Gastrocnemius medialis (tissue), 4 donors: ENCODE results near the gene PARD3B.

Experiments used
- CTCF ChIP-seq, 5 experiments: fragments of 450-650 bp in 3 of 5; fragments of 200-600 bp in 2 of 5; sonication (generic) in 2 of 5; IDR thresholded peaks in 4 of 5; conservative IDR thresholded peaks in 1 of 5; 1 replicate in 4 of 5; 2 replicates in 1 of 5; pipeline ENCODE4 v1.5.1; 2016 to 2019; ENCODE audit warnings: antibody characterized with exemption in 5 of 5, mild to moderate bottlenecking in 3 of 5, moderate library complexity in 3 of 5
- POLR2A ChIP-seq, 2 donors: fragments of 450-650 bp; IDR thresholded peaks; one replicate each; pipeline ENCODE4 v1.6.1; 2017; ENCODE audit warnings: antibody characterized with exemption in 2 of 2, mild to moderate bottlenecking in 2 of 2, moderate library complexity in 2 of 2

- TF ChIP-seq CTCF (IDR thresholded peaks at IDR 0.05 in 4 of 5, conservative IDR thresholded peaks at IDR 0.05 in 1 of 5) (no peak), POLR2A (IDR thresholded peaks at IDR 0.05) (no peak)
These were observed 305.3 kb downstream of the PARD3B start for GRCh38 chr2:204850581-204850980.
